GM12801 (cell line): ENCODE data around the gene ITM2B.

Experiments used
- TF ChIP-seq, protein P1 (sequence below): IDR thresholded peaks from one replicate; pipeline ENCODE4 v1.5.1; 2011; ENCODE audit warnings: control low read depth; ENCODE audit not compliant: insufficient read length; ENCODE audit errors: extremely low read depth

Gene ITM2B

GRCh38 chr13:48316826-48317510 is 84.0 kb downstream of the ITM2B start:
- TF ChIP-seq, protein P1, sequence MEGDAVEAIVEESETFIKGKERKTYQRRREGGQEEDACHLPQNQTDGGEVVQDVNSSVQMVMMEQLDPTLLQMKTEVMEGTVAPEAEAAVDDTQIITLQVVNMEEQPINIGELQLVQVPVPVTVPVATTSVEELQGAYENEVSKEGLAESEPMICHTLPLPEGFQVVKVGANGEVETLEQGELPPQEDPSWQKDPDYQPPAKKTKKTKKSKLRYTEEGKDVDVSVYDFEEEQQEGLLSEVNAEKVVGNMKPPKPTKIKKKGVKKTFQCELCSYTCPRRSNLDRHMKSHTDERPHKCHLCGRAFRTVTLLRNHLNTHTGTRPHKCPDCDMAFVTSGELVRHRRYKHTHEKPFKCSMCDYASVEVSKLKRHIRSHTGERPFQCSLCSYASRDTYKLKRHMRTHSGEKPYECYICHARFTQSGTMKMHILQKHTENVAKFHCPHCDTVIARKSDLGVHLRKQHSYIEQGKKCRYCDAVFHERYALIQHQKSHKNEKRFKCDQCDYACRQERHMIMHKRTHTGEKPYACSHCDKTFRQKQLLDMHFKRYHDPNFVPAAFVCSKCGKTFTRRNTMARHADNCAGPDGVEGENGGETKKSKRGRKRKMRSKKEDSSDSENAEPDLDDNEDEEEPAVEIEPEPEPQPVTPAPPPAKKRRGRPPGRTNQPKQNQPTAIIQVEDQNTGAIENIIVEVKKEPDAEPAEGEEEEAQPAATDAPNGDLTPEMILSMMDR, result no peak

DNA sequence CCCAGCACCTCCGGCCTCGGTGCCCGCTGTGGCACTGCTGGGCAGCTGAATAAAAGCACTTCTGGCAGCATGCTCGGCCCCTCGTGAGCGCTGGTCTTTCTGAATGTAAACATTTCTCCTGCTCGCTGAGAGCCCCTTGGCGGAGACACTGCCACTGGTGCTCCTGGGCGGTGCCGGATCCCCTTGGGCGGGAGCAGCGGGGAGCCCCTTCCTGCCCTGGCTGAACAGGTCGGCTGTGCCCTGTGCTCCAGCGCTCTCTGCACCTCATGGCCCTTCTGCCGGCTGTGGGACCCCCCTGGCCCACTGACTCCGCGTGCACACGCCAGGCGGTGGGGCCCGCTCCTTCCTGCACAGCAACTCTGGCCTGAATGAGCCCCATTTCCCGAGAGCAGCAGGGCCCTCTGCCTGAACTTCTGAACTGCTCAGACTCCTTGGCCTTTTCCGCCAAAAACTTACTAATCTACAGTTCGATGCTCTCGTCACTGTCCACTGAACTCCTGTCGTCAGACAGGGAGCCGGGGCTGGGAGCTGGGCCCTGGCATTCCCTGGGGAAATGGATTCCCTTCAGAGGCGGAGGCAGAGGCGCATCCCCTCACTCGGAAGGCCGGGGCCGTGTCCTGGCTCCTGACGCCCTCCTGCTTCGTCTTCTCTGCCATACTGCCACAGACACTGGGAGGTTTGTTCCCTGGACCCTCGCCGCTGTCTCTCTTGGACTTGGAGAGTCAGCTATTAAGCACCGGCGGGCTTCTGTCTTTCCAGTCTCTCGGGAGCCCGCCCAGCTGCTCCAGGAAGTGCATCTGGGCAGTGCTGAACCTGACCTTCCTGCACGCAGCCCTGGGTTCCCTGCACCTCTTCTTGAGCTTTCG is 84.7 kb downstream of the ITM2B start:
- TF ChIP-seq, protein P1, result no peak

- TF ChIP-seq, protein P1, result no peak
Observed at GRCh38 chr13:48318377-48318811, 85.4 kb downstream of the ITM2B start.

GRCh38 chr13:48318821-48319511 is 86.0 kb downstream of the ITM2B start:
- TF ChIP-seq, protein P1, result no peak
